GM12892 (cell line): Measurements from ENCODE around the gene FPR2. TPM values are rescaled to one million over a fixed set of nuclear protein-coding genes. Genes with fewer than 3 reads are reported as not detected.

Experiments
- DNase-seq: peaks from one replicate; pipeline ENCODE4 v3.0.0; 2011; ENCODE audit not compliant: insufficient read length
- FAIRE-seq: peaks from 2 replicates; lab custom pipeline; 2011; peaks lifted over from hg19 to GRCh38; lab: Jason Lieb, UNC
- POLR2A ChIP-seq: IDR thresholded peaks from 2 replicates; pipeline ENCODE4 v1.6.1; 2011; ENCODE audit warnings: low read depth, low read length, control low read depth
- POLR2AphosphoS5 ChIP-seq: IDR thresholded peaks from 2 replicates; pipeline ENCODE4 v1.6.1; 2011; ENCODE audit warnings: low read depth, low read length, control low read depth
- TAF1 ChIP-seq: IDR thresholded peaks from 2 replicates; pipeline ENCODE4 v1.6.1; 2011; ENCODE audit warnings: low read depth, mild to moderate bottlenecking, control low read depth, low read length, borderline replicate concordance
- polyA plus RNA-seq: library from polyadenylated mRNA; unstranded; fragments of >200 nt; gene quantifications from one replicate; pipeline ENCODE4 v1.2.1, GENCODE V29; 2012; ENCODE audit warnings: missing spikeins, inconsistent platforms; ENCODE audit not compliant: missing spikeins

FPR2 gene
- polyA plus RNA-seq: not detected

- TF ChIP-seq POLR2AphosphoS5 (no peak), POLR2A (no peak), TAF1 (no peak)
- DNase-seq: no peak
- FAIRE-seq: no peak
These were observed at the start of gene FPR2 for GRCh38 chr19:51760697-51761356. Gene FPR2, plus strand, starts transcription at chr19:51761180. Its CDS starts 7,479 bp downstream, at chr19:51768659.

- FAIRE-seq (no peak), DNase-seq (no peak)
These were observed 49.3 kb upstream of the FPR2 start for GRCh38 chr19:51711702-51712101.

GRCh38 chr19:51712461-51713081, 48.4 kb upstream of the FPR2 start:
- TF ChIP-seq POLR2A (no peak), TAF1 (no peak)
- DNase-seq (no peak), FAIRE-seq (no peak)

More at GRCh38 chr19:51711702-51712101, 49.3 kb upstream of the FPR2 start:
- TF ChIP-seq POLR2AphosphoS5 (no peak), POLR2A (no peak), TAF1 (no peak)

GRCh38 chr19:51713319-51714285, 47.4 kb upstream of the FPR2 start:
- FAIRE-seq: no peak
- no peak for TF ChIP-seq POLR2A
- no peak for TF ChIP-seq POLR2AphosphoS5
- TF ChIP-seq TAF1: no peak
- no peak for DNase-seq

GRCh38 chr19:51714848-51715247, 46.1 kb upstream of the FPR2 start:
- no peak for DNase-seq
- no peak for TF ChIP-seq POLR2A
- no peak for TF ChIP-seq TAF1
- no peak for TF ChIP-seq POLR2AphosphoS5
- no peak for FAIRE-seq

- DNase-seq: no peak
- TF ChIP-seq POLR2A (no peak), TAF1 (no peak), POLR2AphosphoS5 (no peak)
- no peak for FAIRE-seq
These were observed 45.1 kb upstream of the FPR2 start for GRCh38 chr19:51715850-51716249.

- DNase-seq (no peak), FAIRE-seq (no peak)
- TF ChIP-seq POLR2AphosphoS5: no peak
These were observed 44.1 kb upstream of the FPR2 start for GRCh38 chr19:51716925-51717324.

GRCh38 chr19:51719251-51719988, 41.6 kb upstream of the FPR2 start:
- TF ChIP-seq POLR2A: no peak
- FAIRE-seq: no peak
- DNase-seq: no peak

- DNase-seq (no peak), FAIRE-seq (no peak)
- TF ChIP-seq POLR2AphosphoS5 (no peak), TAF1 (no peak)
These were observed 39.1 kb upstream of the FPR2 start for GRCh38 chr19:51721905-51722304.

GRCh38 chr19:51722492-51722891, 38.5 kb upstream of the FPR2 start:
- DNase-seq (no peak), FAIRE-seq (no peak)
- no peak for TF ChIP-seq POLR2AphosphoS5
- TF ChIP-seq POLR2A: no peak
- no peak for TF ChIP-seq TAF1

GRCh38 chr19:51724543-51724942, 36.4 kb upstream of the FPR2 start:
- TF ChIP-seq TAF1: no peak
- no peak for TF ChIP-seq POLR2A
- TF ChIP-seq POLR2AphosphoS5: no peak
- DNase-seq (no peak), FAIRE-seq (no peak)

- TF ChIP-seq TAF1 (no peak), POLR2AphosphoS5 (no peak), POLR2A (no peak)
- FAIRE-seq (no peak), DNase-seq (no peak)
These were observed 34.9 kb upstream of the FPR2 start for GRCh38 chr19:51726049-51726448.
